Glutamatergic neuron (in vitro differentiated cells): ENCODE data around the gene VWA8. TPM values are rescaled to one million over a fixed set of nuclear protein-coding genes. Genes with fewer than 3 reads are reported as not detected.

Experiments used
- DNase-seq: peaks from one replicate; pipeline ENCODE4 v3.0.0; 2022
- H3K27ac Mint-ChIP-seq: one replicate; pipeline ENCODE4 v1.8.0; 2020; ENCODE audit warnings: mild to moderate bottlenecking, mixed read lengths, inconsistent platforms; ENCODE audit not compliant: unreplicated experiment
- H3K27me3 Mint-ChIP-seq: one replicate; pipeline ENCODE4 v1.8.0; 2020; ENCODE audit warnings: mild to moderate bottlenecking, moderate library complexity, mixed read lengths, inconsistent platforms; ENCODE audit not compliant: unreplicated experiment
- H3K36me3 Mint-ChIP-seq: one replicate; pipeline ENCODE4 v1.8.0; 2020; ENCODE audit warnings: mild to moderate bottlenecking, mixed read lengths, inconsistent platforms; ENCODE audit not compliant: unreplicated experiment
- H3K4me1 Mint-ChIP-seq: one replicate; pipeline ENCODE4 v1.8.0; 2020; ENCODE audit warnings: mild to moderate bottlenecking, low read depth, mixed read lengths, inconsistent platforms; ENCODE audit not compliant: unreplicated experiment
- H3K4me3 Mint-ChIP-seq: one replicate; pipeline ENCODE4 v1.8.0; 2020; ENCODE audit warnings: mild to moderate bottlenecking, mixed read lengths, inconsistent platforms; ENCODE audit not compliant: unreplicated experiment
- H3K9me3 Mint-ChIP-seq: one replicate; pipeline ENCODE4 v1.8.0; 2020; ENCODE audit warnings: mild to moderate bottlenecking, moderate library complexity, mixed read lengths, inconsistent platforms; ENCODE audit not compliant: unreplicated experiment
- total RNA-seq: library from RNA; stranded (reverse); fragmentation: NEBNext Ultra II Directional; extraction: Animal tissue kit (Norgen Biotek cat#: 25700); gene quantifications from one replicate; pipeline ENCODE4 v1.2.1, GENCODE V29; 2021; ENCODE audit not compliant: unreplicated experiment
- TF ChIP-seq, protein P1 (sequence below): fragments of 200-600 bp; sonication (generic); IDR thresholded peaks from one replicate; pipeline ENCODE4 v1.5.0; 2021; ENCODE audit not compliant: partially characterized antibody, unreplicated experiment

The VWA8 gene
- total RNA-seq, 1 donor from 2014 or later, result 16.4 TPM

DNA sequence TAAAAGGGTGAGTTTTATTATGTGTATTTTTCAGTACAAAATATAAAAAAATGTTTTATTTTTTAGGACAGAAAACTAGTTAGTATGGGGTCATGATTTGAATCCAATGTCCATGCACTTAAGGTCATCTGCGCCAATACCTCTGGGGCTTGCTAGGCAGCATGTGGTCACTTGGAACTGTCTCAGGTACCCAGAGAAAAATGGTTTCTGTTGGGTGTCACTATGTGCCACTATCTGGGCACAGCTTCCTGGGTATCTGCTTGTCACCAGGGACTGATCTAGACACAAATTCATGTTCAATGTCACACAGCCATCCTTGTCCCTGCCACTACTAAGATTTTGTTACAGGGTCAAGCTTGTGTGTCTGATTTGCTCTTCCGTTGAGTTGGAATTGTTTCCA is 403.2 kb downstream of the VWA8 start:
- DNase-seq, result no peak
- Mint-ChIP-seq H3K4me1 (peaks cover under 1% of the 10 kb centered on the region), H3K9me3 (no peaks in the 10 kb centered on the region), H3K4me3 (no peak overlapping the region), H3K36me3 (no peaks in the 10 kb centered on the region), H3K27me3 (peaks cover 2% of the 10 kb centered on the region), H3K27ac (no peak overlapping the region)
- TF ChIP-seq, protein P1, sequence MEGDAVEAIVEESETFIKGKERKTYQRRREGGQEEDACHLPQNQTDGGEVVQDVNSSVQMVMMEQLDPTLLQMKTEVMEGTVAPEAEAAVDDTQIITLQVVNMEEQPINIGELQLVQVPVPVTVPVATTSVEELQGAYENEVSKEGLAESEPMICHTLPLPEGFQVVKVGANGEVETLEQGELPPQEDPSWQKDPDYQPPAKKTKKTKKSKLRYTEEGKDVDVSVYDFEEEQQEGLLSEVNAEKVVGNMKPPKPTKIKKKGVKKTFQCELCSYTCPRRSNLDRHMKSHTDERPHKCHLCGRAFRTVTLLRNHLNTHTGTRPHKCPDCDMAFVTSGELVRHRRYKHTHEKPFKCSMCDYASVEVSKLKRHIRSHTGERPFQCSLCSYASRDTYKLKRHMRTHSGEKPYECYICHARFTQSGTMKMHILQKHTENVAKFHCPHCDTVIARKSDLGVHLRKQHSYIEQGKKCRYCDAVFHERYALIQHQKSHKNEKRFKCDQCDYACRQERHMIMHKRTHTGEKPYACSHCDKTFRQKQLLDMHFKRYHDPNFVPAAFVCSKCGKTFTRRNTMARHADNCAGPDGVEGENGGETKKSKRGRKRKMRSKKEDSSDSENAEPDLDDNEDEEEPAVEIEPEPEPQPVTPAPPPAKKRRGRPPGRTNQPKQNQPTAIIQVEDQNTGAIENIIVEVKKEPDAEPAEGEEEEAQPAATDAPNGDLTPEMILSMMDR, result no peak

DNA sequence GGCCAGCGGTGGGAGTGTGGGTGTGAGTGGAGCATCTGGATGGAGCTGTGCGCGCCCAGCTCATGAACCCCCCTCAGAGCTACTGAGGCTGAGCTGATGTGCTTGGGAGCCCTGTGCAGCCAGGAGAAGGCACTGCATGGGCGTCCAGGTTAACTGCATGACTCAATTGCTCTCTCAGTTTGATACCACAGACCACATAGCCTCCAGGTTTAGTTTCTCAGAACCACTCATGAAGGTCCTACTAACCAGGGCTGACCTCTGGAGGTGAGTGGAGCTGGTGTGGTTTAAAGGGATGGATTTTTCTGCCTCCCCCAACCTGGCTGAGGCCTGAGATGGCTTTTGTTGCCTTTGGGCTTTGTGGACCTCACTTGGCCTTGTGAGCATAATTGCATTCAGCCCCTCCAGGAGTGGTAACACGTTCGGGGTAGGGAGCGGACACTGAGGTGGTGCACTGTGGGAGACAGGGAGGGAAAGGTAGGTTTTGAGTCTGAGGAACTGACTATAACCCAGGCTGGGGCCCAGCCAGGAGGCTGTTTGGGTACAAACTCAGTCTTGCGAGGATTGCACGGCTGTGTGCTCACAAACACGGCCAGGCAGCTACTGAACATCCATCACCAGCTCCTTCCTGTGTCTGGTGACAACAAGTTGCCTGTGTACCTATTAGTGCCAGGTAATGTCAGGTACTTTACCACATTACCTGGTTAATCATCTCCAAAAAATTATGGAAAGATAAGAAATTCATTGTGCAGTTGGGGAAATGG is 406.1 kb downstream of the VWA8 start:
- TF ChIP-seq, protein P1, result no peak
- peaks cover 4% of the 10 kb centered on the region for H3K9me3 Mint-ChIP-seq
- DNase-seq, result no peak
- H3K27me3 Mint-ChIP-seq, result peaks cover 9% of the 10 kb centered on the region
- no peak overlapping the region for H3K4me3 Mint-ChIP-seq
- peaks cover 9% of the 10 kb centered on the region for H3K4me1 Mint-ChIP-seq
- no peaks in the 10 kb centered on the region for H3K36me3 Mint-ChIP-seq
- H3K27ac Mint-ChIP-seq, result no peak overlapping the region

DNA sequence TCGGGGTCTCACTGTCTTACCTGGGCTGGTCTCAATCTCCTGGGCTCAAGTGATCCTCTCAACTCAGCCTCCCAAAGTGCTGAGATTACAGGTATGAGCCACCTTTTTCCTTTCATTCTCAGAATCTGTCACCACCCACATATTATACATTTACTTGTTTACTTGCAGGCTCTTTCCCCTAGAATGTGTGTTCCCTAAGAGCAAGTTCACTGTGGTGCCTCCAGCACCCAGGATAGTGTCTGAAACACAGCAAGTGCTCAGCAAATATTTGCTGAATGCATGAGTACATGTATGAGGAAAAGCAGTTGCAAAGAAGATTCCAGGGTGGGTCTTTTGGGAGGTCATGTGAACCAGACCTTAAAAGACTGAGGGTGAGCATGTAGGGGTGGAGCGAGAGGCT is 406.7 kb downstream of the VWA8 start:
- Mint-ChIP-seq H3K4me1 (peaks cover 13% of the 10 kb centered on the region), H3K4me3 (no peak overlapping the region), H3K27ac (no peak overlapping the region), H3K9me3 (peaks cover 6% of the 10 kb centered on the region), H3K27me3 (peaks cover 11% of the 10 kb centered on the region), H3K36me3 (no peaks in the 10 kb centered on the region)
- no peak for DNase-seq
- TF ChIP-seq, protein P1, result no peak

DNA sequence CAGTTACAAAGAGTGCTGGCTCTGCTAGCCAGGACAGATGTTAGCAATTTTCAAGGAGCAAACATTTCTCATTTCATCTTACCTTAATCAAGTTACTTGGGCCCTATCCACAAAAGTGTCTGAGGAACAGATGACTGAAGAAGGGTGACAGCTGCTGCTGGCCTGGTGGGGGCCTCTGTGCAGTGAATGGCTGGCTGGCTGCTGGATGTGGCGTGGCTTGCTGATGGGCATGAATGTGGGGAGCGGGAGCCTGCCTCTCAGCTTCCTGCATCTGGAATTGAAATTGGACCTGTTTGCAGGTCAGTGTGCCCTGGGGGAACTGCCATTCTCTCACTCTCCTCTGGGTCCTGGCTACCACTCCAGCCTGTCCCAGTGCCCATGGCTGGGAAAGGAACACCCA is 408.9 kb downstream of the VWA8 start:
- DNase-seq, result no peak
- peaks cover 12% of the 10 kb centered on the region for H3K27me3 Mint-ChIP-seq
- no peak overlapping the region for H3K4me3 Mint-ChIP-seq
- TF ChIP-seq, protein P1, result no peak
- H3K4me1 Mint-ChIP-seq, result peaks cover 27% of the 10 kb centered on the region
- H3K36me3 Mint-ChIP-seq, result no peaks in the 10 kb centered on the region
- no peak overlapping the region for H3K27ac Mint-ChIP-seq
- H3K9me3 Mint-ChIP-seq, result peaks cover 11% of the 10 kb centered on the region

DNA sequence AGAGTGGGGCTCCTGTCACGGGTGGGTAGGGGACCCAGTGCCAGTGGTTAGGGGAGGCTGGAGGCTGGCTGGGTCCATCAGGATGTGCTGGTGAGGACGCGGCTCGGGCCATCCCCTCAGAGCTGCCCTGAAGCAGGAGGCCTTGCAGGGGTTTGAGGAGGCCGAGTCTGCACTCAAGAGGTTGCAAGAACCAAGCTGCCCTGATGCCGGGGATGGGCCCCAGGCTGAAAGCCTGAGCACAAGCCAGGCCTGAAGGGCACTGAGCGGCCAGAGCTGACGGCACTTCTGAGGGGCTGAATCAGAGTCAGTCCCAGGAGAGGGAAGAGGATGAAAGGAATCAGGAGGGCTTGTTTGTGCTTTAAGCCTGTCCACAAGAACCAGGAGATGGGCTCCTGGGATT is 410.6 kb downstream of the VWA8 start:
- TF ChIP-seq, protein P1, result no peak
- no peak overlapping the region for H3K4me3 Mint-ChIP-seq
- peaks cover 27% of the 10 kb centered on the region for H3K4me1 Mint-ChIP-seq
- peaks cover 11% of the 10 kb centered on the region for H3K9me3 Mint-ChIP-seq
- no peak for DNase-seq
- peaks cover 18% of the 10 kb centered on the region for H3K27me3 Mint-ChIP-seq
- H3K27ac Mint-ChIP-seq, result no peak overlapping the region
- H3K36me3 Mint-ChIP-seq, result no peaks in the 10 kb centered on the region
